ENCODE results near the gene TH.

- TF ChIP-seq YY1 (IDR thresholded peaks at IDR 0.05; ENCODE audit: insufficient read depth, insufficient read length) (no peak), ZNF274 (IDR thresholded peaks at IDR 0.05; ENCODE audit: low read depth, low read length) (no peak)
Observed at GRCh38 chr11:2207212-2207611, 35.6 kb upstream of the TH start.
